COR-L47 (cell line): ENCODE data around the gene PLSCR5.
A peak's percentile ranks its signal among the peaks of the same experiment; 100 is the strongest.

ENCODE experiments used
- DNase-seq: peaks from one replicate; lab custom pipeline; 2025; lab: John Stamatoyannopoulos, UW

Gene PLSCR5

GRCh38 chr3:146605106-146605505 lies at the start of gene PLSCR5:
Gene PLSCR5 (minus strand): TSS chr3:146605346. CDS start chr3:146605212, 134 bp downstream.
- DNase-seq: no peak

- DNase-seq: no peak
Observed at GRCh38 chr3:146653978-146654377, 48.8 kb upstream of the PLSCR5 start.

DNA sequence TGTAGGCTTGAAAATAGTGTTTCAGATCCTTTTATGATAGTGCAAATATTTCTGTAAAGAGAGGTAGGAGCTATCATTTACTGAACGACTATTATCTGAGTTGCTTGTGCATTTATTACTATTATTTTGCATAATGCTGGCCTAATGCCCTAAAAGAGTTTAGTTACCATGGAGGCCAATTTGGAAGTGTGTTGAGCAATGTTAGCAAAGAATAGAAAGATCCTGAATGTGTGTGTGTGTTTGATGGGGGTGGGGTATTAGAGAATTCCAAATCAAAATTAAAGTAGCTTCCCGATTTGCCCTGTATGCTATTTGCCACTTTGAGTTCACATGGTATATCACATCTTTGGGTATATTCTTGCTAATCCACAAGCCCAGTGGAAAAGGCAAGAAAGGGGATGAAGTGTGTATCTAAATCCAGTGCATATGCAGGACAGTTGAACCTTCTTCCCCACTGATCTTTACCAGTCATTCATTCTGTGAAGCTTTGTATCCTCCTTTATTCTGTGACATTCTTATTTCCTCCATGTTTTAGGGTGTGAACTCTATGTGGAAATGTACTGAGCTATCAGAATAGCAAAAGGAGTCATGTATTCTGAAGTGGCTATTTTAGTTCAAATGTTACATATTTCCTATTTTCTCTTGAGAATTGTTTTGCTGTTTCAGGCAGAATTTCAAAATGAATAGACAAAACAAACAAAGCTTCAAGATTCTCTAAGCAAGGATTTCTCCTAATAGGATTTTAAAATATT lies 45.7 kb upstream of the PLSCR5 start:
- no peak for DNase-seq

GRCh38 chr3:146646261-146646660 lies 41.1 kb upstream of the PLSCR5 start:
- DNase-seq: peak; percentile 99

- peak; percentile 64 for DNase-seq
Observed at GRCh38 chr3:146640955-146641867, 36.1 kb upstream of the PLSCR5 start.

DNA sequence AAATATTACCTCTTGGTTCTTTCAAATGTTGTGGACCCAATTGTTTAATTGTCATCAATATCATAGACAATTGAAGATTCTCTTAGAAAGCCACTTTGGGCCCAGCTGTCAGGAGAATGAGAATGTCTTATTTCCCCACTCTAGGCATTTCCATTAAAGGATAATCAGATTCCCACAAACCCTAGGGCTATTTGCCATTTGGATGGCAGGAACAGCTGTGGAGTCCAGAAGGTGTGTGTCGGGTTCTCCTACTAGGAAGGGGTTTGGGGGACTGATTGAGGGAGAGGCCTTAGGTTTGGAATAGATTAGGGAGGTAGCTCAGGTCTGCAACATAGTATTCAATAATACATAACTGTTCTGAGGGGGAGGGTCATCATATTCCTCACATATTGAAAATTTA lies 35.2 kb upstream of the PLSCR5 start:
- no peak for DNase-seq

DNA sequence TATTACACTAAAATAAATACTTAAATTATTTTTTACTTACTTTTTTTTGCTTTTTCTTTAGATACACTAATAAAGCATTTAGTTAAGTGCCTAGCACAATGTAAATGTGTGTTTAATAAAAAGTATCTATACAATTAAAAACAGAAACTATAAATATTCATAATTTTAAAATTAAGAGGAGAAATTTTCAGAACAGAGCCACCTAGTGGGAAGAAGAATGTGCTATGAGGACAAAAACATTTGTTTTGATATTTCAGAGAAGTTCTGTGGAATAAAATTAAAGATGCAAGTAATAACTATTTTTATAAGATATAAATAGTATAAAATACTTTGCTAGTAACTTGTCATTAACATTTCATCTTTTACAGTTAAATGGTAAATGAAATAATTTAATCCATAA lies 33.6 kb upstream of the PLSCR5 start:
- no peak for DNase-seq

DNA sequence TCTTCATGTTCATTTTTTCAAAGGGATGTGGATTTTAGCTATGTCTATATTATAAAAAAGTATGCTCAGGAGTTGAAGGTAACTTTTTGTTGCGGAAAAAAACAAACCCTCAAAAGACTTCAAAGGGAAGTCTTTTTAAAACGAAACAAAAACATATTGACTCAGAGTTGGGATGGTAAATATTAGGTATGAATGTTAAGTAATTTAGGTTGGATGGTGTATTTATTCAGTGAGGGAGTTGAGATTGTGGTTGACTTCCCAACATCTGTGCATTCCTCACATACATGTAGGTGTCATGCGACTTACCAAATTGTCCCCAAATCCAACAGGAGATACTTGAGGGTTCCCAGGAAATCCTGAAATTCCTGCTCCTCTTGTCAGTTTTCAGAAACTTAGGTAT lies 32.7 kb upstream of the PLSCR5 start:
- DNase-seq: no peak

DNA sequence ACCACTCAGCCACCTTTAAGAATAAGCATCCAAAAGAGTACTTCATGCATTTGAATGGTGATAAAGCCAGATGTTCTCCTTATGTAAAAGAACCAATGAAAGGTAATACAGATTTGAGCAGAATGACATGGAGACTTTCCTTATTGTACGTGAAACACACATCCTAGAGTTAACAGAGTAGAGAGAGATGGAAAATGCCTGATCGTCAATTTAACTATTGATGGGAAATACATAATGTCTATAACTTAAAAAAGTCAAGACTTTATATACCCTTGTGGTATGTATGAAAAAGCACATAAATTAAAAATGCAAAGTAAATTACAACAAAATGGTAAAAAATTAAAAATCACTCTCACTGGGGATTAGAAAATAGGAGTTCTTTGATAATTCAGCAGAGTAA lies 31.7 kb upstream of the PLSCR5 start:
- no peak for DNase-seq

DNA sequence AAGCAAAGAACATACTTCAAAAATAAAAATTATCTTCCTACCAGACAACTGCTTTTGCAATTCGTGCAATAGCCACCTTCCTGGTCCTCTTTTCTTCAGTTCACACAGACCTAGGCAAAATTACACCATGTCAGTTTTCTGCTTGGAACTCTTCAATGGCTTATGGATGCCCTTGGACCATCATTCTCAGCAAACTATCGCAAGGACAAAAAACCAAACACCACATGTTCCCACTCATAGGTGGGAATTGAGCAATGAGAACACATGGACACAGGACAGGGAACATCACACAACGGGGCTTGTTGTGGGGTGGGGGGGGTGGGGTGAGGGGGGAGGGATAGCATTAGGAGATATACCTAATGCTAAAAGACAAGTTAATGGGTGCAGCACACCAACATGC lies 29.2 kb upstream of the PLSCR5 start:
- DNase-seq: no peak

GRCh38 chr3:146628671-146629070 lies 23.5 kb upstream of the PLSCR5 start:
- no peak for DNase-seq

- peak; percentile 94 for DNase-seq
Observed at GRCh38 chr3:146626403-146627122, 21.4 kb upstream of the PLSCR5 start.

GRCh38 chr3:146625186-146625775 lies 20.1 kb upstream of the PLSCR5 start:
- peak; percentile 20 for DNase-seq

DNA sequence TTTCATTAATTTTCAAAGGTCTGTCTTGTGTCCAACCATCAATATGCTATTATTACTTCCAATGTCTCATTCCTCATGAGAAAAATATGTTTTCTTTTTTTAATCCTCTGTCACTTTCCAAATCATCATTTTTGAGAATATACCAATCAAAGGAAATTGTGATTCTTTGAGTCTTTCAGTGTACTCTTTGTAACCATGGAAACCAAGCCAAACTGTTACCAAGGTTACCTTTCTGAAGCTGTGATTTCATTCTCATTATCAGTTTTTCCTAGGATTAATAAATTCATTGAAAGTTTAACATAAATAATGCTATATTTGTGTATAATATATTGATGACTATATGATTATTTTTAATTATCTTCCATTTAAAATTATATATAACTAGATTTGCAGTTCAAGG lies 16.6 kb upstream of the PLSCR5 start:
- DNase-seq: no peak

DNA sequence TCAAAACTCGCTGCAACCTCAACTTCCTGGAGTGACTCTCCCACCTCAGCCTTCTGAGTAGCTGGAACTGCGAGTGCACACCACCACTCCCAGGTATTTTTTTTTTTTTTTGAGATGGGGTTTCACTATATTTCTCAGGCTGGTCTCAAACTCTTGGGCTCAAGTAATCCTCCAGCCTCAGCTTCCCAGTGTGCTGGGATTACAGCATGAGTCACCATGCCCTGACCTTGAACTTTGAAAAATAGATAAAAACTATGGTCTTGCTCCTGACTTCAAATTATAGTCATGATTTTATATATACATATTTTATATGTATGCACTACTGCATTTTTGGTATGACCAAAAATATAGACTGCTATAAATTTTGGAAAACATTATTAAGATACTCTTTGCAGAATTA lies 6.9 kb upstream of the PLSCR5 start:
- DNase-seq: no peak

DNA sequence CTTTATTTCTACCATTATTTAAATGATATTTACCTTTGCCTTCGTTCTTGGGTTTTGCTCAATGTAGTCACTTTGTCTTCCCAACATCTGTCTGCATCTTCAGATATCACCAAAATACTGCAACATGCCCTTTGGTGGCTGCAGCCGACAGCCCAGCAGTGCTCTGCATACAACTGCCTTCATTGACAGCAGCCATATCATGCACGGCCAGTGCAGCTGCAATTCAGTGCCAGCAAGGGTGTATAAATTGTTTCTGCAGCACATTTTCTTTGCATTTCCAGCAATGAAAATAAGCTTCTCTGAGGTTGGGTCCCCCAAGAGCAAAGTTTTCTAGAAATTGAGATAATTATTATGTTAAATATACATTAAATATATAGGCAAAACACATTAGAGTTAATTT lies 6.0 kb upstream of the PLSCR5 start:
- DNase-seq: no peak

DNA sequence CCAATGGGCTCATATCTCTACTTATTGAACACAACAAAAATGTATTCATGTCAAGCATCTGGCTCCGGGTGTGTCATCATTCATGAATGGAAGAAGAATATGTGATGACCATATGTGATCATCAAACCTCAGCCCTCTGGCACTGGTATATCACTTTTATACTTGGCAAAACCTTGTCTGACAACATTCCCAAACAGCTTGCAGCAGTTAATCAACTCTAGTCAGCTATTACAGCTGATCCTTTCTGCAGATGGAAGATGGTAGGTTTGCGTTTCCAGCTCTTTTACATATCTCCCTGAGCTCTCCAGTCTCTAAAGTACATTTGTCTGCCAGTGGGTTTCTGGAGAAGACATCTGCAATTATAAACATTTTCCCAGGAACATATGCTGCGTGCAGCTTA lies 6.6 kb downstream of the PLSCR5 start:
- DNase-seq: no peak

DNA sequence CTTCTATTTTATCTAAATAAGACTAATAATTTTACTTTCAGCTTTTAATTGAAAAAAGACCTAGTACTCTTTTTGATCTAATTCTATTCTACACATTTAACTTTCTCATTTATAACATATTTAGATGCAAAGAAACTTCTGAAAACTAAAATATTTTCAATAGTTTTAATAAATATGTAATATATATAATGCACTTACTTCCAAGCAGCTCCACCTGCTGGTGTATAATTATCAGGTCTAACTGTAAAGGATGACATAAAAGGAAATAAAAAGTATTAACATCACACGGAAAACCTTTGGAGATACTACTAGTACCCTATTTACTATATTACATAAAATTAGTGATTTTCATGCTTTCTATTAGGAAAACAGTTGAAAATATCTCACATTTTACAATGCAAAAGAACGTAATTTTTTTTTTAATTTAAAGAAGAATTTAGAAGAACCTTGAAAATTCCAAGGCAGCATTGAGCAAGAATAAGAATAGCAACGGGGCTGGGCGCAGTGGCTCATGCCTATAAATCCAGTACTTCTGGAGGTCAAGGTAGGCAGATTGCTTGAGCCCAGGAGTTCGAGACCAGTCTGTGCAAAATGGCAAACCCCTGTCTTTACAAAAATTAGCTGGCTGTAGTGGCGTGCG lies 10.2 kb downstream of the PLSCR5 start:
- no peak for DNase-seq

DNA sequence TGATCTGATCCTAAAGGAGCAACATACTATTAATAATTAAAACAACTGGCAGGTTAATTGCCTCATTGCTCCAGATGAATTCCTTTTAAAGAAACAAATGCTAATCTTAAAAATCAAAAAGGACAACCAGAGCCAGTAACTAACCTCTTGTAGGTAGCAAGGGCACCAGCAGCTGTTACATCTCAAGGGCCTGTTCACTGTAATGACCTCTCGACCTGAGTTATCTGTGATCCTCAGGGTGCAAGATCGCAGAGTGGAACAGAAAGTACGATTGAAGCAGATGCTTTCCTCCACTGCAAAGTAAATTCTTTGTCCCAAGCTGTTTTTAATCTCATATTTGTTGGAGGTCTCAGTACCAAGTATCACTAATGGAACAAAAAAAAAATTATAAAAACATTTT lies 11.4 kb downstream of the PLSCR5 start:
- DNase-seq: no peak

- no peak for DNase-seq
Observed at GRCh38 chr3:146590521-146590920, 14.6 kb downstream of the PLSCR5 start.

GRCh38 chr3:146589899-146590508 lies 15.1 kb downstream of the PLSCR5 start:
- peak; percentile 70 for DNase-seq
